ENCODE data around the gene NDEL1.

Gene NDEL1

DNA sequence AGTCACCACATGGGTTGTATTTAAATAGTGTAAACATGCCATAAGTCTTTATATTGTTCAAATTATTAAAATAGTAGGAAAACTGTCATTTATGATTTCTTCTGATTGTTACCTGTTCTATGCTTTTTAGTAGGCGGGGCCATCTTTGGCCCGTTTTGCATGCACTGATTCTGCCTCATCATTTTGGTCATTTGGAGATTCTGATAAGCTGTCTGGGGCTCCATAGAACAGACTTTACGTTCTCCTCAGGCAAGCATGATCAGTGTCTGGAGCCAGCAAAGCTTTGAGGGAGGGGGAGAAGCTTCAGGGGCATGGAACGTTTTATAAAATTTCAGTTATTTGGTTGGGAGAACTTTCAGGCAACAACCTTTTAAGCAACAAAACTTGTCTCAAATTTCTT is 8.8 kb downstream of the NDEL1 start:
- no peak overlapping the region for H3K4me3 ChIP-seq (ENCODE audit: insufficient read depth in 1 of 2, low read depth in 1 of 2, low read length in 2 of 2)
- H3K18ac ChIP-seq (ENCODE audit: low read depth in 1 of 2, low read length in 2 of 2), result no peak overlapping the region
- H3K9ac ChIP-seq (ENCODE audit: low read length), result no peak overlapping the region
- no peaks in the 10 kb centered on the region for H3K27me3 ChIP-seq (ENCODE audit: control insufficient read depth in 1 of 2, insufficient read depth in 1 of 2, low read length in 2 of 2)
- peaks cover 8 to 84% of the 10 kb centered on the region in 2 experiments for H3K36me3 ChIP-seq (ENCODE audit: control insufficient read depth in 1 of 2, insufficient read depth in 2 of 2, low read depth in 1 of 2, low read length in 2 of 2)
- H2AK5ac ChIP-seq (ENCODE audit: low read length, severe bottlenecking), result no peak overlapping the region
- no peak overlapping the region for H3K14ac ChIP-seq (ENCODE audit: low read length in 2 of 2)
- no peak overlapping the region for H3K4ac ChIP-seq (ENCODE audit: low read depth in 1 of 2, low read length in 2 of 2)
- WGBS, result 93% methylated on average over 3 of the region's 4 CpGs
- no peak overlapping the region for H4K91ac ChIP-seq (ENCODE audit: low read length)
- H2BK15ac ChIP-seq (ENCODE audit: low read depth, poor library complexity, severe bottlenecking), result no peak overlapping the region
- no peak overlapping the region for H2BK5ac ChIP-seq (ENCODE audit: low read depth, low read length, poor library complexity, severe bottlenecking)
- peaks cover 15% of the 10 kb centered on the region for H3K79me1 ChIP-seq (replicated peaks; ENCODE audit: low read length, poor library complexity, severe bottlenecking)
- no peak overlapping the region for H4K8ac ChIP-seq (ENCODE audit: low read length)
- no peak overlapping the region for H3K27ac ChIP-seq (ENCODE audit: low read length, poor library complexity, severe bottlenecking)
- H2BK12ac ChIP-seq (ENCODE audit: low read length in 2 of 2), result no peak overlapping the region
- no peak overlapping the region for H2AFZ ChIP-seq (ENCODE audit: low read depth, low read length)
- no peak overlapping the region for H2BK120ac ChIP-seq (ENCODE audit: low read depth, low read length)
- H3K23ac ChIP-seq (ENCODE audit: low read length in 2 of 2), result no peak overlapping the region
- H3K4me2 ChIP-seq (ENCODE audit: low read length, poor library complexity, severe bottlenecking), result no peak overlapping the region
- DNase-seq, result no peak
- no peaks in the 10 kb centered on the region for H3K4me1 ChIP-seq (ENCODE audit: control insufficient read depth, insufficient read depth, low read depth, low read length)
- no peaks in the 10 kb centered on the region for H3K9me3 ChIP-seq (ENCODE audit: control insufficient read depth, low read length)

DNA sequence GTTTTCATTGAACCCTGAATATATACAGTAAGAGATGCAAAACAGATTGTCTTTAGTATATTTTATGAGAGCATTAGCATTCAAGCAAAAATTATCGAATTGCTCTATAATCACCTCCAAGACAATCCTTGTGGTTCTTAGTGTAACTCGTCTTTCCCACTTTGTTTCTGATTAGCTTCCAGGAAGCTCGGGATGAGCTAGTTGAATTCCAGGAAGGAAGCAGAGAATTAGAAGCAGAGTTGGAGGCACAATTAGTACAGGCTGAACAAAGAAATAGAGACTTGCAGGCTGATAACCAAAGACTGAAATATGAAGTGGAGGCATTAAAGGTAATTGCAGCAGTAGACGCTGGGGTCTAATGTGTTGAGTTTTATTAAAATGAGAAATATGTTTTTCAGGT is 9.9 kb downstream of the NDEL1 start:
- no peak overlapping the region for H2BK120ac ChIP-seq (ENCODE audit: low read depth, low read length)
- H3K36me3 ChIP-seq (ENCODE audit: control insufficient read depth in 1 of 2, insufficient read depth in 2 of 2, low read depth in 1 of 2, low read length in 2 of 2), result peaks cover 8 to 84% of the 10 kb centered on the region in 2 experiments
- H4K8ac ChIP-seq (ENCODE audit: low read length), result no peak overlapping the region
- peaks cover 17% of the 10 kb centered on the region for H3K79me1 ChIP-seq (replicated peaks; ENCODE audit: low read length, poor library complexity, severe bottlenecking)
- no peak overlapping the region for H3K27ac ChIP-seq (ENCODE audit: low read length, poor library complexity, severe bottlenecking)
- H2AK5ac ChIP-seq (ENCODE audit: low read length, severe bottlenecking), result no peak overlapping the region
- H2AFZ ChIP-seq (ENCODE audit: low read depth, low read length), result no peak overlapping the region
- 93% methylated on average over 4 of the region's 4 CpGs for WGBS
- no peaks in the 10 kb centered on the region for H3K4me1 ChIP-seq (ENCODE audit: control insufficient read depth, insufficient read depth, low read depth, low read length)
- no peak overlapping the region for H2BK12ac ChIP-seq (ENCODE audit: low read length in 2 of 2)
- no peak overlapping the region for H3K18ac ChIP-seq (ENCODE audit: low read depth in 1 of 2, low read length in 2 of 2)
- no peak overlapping the region for H3K14ac ChIP-seq (ENCODE audit: low read length in 2 of 2)
- no peak overlapping the region for H4K91ac ChIP-seq (ENCODE audit: low read length)
- no peak overlapping the region for H2BK15ac ChIP-seq (ENCODE audit: low read depth, poor library complexity, severe bottlenecking)
- no peak overlapping the region for H3K4ac ChIP-seq (ENCODE audit: low read depth in 1 of 2, low read length in 2 of 2)
- H3K23ac ChIP-seq (ENCODE audit: low read length in 2 of 2), result no peak overlapping the region
- no peak overlapping the region for H3K4me2 ChIP-seq (ENCODE audit: low read length, poor library complexity, severe bottlenecking)
- no peak overlapping the region for H2BK5ac ChIP-seq (ENCODE audit: low read depth, low read length, poor library complexity, severe bottlenecking)
- H3K27me3 ChIP-seq (ENCODE audit: control insufficient read depth in 1 of 2, insufficient read depth in 1 of 2, low read length in 2 of 2), result no peaks in the 10 kb centered on the region
- DNase-seq, result no peak
- H3K9me3 ChIP-seq (ENCODE audit: control insufficient read depth, low read length), result no peaks in the 10 kb centered on the region
- no peak overlapping the region for H3K9ac ChIP-seq (ENCODE audit: low read length)
- no peak overlapping the region for H3K4me3 ChIP-seq (ENCODE audit: insufficient read depth in 1 of 2, low read depth in 1 of 2, low read length in 2 of 2)

DNA sequence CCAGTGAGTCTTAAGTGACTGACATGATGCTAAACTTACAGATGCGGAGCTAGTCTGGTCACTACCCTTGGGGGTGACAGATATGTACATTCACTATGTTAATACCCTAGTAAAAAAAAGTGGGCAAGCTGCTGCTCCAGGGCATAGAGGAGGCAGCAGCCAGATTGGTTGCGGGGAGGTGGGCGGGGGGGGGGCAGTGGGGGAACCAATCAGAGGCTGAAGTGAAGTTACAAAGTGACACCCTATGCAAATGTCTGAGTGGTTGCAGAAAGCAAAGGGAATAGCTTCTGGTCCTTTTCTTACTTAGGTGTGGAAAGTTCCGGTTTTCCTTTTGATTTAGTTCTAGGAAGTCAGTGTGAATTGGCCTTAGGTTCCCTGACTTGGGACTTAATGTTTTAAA is 12.1 kb downstream of the NDEL1 start:
- Histone ChIP-seq H3K18ac (ENCODE audit: low read depth in 1 of 2, low read length in 2 of 2) (no peak overlapping the region), H3K9me3 (ENCODE audit: control insufficient read depth, low read length) (no peaks in the 10 kb centered on the region), H3K36me3 (ENCODE audit: control insufficient read depth in 1 of 2, insufficient read depth in 2 of 2, low read depth in 1 of 2, low read length in 2 of 2) (peaks cover 12 to 93% of the 10 kb centered on the region in 2 experiments), H3K4me1 (ENCODE audit: control insufficient read depth, insufficient read depth, low read depth, low read length) (no peaks in the 10 kb centered on the region), H4K91ac (ENCODE audit: low read length) (no peak overlapping the region), H3K14ac (ENCODE audit: low read length in 2 of 2) (no peak overlapping the region), H2AK5ac (ENCODE audit: low read length, severe bottlenecking) (no peak overlapping the region), H2BK15ac (ENCODE audit: low read depth, poor library complexity, severe bottlenecking) (no peak overlapping the region), H3K4me3 (ENCODE audit: insufficient read depth in 1 of 2, low read depth in 1 of 2, low read length in 2 of 2) (no peak overlapping the region), H4K8ac (ENCODE audit: low read length) (no peak overlapping the region), H3K9ac (ENCODE audit: low read length) (no peak overlapping the region), H2BK5ac (ENCODE audit: low read depth, low read length, poor library complexity, severe bottlenecking) (no peak overlapping the region), H3K79me1 (replicated peaks; ENCODE audit: low read length, poor library complexity, severe bottlenecking) (peaks cover 26% of the 10 kb centered on the region), H2BK120ac (ENCODE audit: low read depth, low read length) (no peak overlapping the region), H2AFZ (ENCODE audit: low read depth, low read length) (no peak overlapping the region), H2BK12ac (ENCODE audit: low read length in 2 of 2) (no peak overlapping the region), H3K4me2 (ENCODE audit: low read length, poor library complexity, severe bottlenecking) (no peak overlapping the region), H3K27ac (ENCODE audit: low read length, poor library complexity, severe bottlenecking) (no peak overlapping the region), H3K4ac (ENCODE audit: low read depth in 1 of 2, low read length in 2 of 2) (no peak overlapping the region), H3K23ac (ENCODE audit: low read length in 2 of 2) (no peak overlapping the region), H3K27me3 (ENCODE audit: control insufficient read depth in 1 of 2, insufficient read depth in 1 of 2, low read length in 2 of 2) (no peaks in the 10 kb centered on the region)
- DNase-seq, result no peak
- WGBS, result 100% methylated on average over 3 of the region's 4 CpGs

DNA sequence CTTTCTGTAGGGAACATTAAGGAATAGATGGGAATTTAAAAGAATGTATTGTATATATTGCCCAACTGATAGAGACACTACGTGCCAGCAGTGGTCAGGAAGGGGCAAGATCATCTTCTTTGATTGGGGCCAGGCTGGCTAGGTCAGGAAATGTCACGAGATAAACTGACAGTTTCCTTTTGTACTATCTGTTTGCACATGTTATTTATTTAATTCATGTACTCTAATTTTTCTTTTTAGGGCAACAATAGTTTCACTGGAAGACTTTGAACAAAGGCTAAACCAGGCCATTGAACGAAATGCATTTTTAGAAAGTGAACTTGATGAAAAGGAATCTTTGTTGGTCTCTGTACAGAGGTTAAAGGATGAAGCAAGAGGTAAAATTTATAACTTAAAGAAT is 12.6 kb downstream of the NDEL1 start:
- Histone ChIP-seq H3K4me1 (ENCODE audit: control insufficient read depth, insufficient read depth, low read depth, low read length) (no peaks in the 10 kb centered on the region), H3K27me3 (ENCODE audit: control insufficient read depth in 1 of 2, insufficient read depth in 1 of 2, low read length in 2 of 2) (no peaks in the 10 kb centered on the region), H2BK15ac (ENCODE audit: low read depth, poor library complexity, severe bottlenecking) (no peak overlapping the region), H3K4me2 (ENCODE audit: low read length, poor library complexity, severe bottlenecking) (no peak overlapping the region), H4K91ac (ENCODE audit: low read length) (no peak overlapping the region), H3K14ac (ENCODE audit: low read length in 2 of 2) (no peak overlapping the region), H3K79me1 (replicated peaks; ENCODE audit: low read length, poor library complexity, severe bottlenecking) (peaks cover 26% of the 10 kb centered on the region), H2BK12ac (ENCODE audit: low read length in 2 of 2) (no peak overlapping the region), H3K9me3 (ENCODE audit: control insufficient read depth, low read length) (no peaks in the 10 kb centered on the region), H3K36me3 (ENCODE audit: control insufficient read depth in 1 of 2, insufficient read depth in 2 of 2, low read depth in 1 of 2, low read length in 2 of 2) (peaks cover 12 to 93% of the 10 kb centered on the region in 2 experiments), H2AFZ (ENCODE audit: low read depth, low read length) (no peak overlapping the region), H3K23ac (ENCODE audit: low read length in 2 of 2) (no peak overlapping the region), H3K4me3 (ENCODE audit: insufficient read depth in 1 of 2, low read depth in 1 of 2, low read length in 2 of 2) (no peak overlapping the region), H4K8ac (ENCODE audit: low read length) (no peak overlapping the region), H2BK120ac (ENCODE audit: low read depth, low read length) (no peak overlapping the region), H3K18ac (ENCODE audit: low read depth in 1 of 2, low read length in 2 of 2) (no peak overlapping the region), H2AK5ac (ENCODE audit: low read length, severe bottlenecking) (no peak overlapping the region), H3K9ac (ENCODE audit: low read length) (no peak overlapping the region), H2BK5ac (ENCODE audit: low read depth, low read length, poor library complexity, severe bottlenecking) (no peak overlapping the region), H3K4ac (ENCODE audit: low read depth in 1 of 2, low read length in 2 of 2) (no peak overlapping the region), H3K27ac (ENCODE audit: low read length, poor library complexity, severe bottlenecking) (no peak overlapping the region)
- WGBS, result 96% methylated on average over 2 of the region's 3 CpGs
- no peak for DNase-seq

All from mesenchymal stem cell (in vitro differentiated cells and primary cell).